ENCODE results near the gene TCF7L2.

The TCF7L2 gene

DNA sequence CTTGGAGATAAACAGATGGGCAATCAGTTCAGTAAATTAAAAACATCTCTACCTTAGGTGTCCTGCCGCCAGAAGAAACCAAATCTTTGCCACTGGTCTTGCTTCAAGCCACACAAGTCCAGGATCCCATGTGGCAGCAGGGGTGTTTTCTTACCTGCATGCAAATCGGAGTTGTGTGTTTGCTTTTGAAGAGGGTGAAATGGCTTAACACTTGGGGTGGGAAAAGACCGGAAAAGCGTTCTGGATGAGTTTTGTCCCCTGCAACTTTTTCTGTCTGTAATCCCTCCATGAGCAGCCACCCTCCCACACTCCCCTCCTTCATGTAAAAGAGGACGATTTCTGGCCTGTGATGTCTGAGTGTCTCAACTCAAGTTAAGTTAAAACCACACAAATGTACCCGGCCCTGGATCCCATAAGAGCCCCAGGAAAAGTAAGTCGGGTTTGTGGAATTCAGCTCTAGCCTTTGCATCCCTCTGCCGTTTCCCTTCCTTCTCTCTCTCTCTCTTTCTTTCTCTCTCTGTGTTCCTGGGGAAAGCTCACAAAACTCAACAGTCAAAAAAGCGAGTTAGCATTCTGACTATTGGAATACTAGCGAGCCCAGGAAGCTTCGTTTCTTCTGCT, 178.5 kb downstream of the TCF7L2 start:
- H3F3A ChIP-seq (ENCODE audit: control insufficient read depth, insufficient read depth), result no peaks in the 10 kb centered on the region
- no peaks in the 10 kb centered on the region for H4K20me1 ChIP-seq (ENCODE audit: control insufficient read depth, insufficient read depth, low read depth, low read length)
- H3K36me3 ChIP-seq (ENCODE audit: control insufficient read depth, low read length), result no peaks in the 10 kb centered on the region
- H3K27ac ChIP-seq (ENCODE audit: low read depth, low read length), result no peak overlapping the region
- no peaks in the 10 kb centered on the region for H3K9me2 ChIP-seq (replicated peaks; ENCODE audit: control insufficient read depth, low read length)
- no peaks in the 10 kb centered on the region for H3K4me1 ChIP-seq (ENCODE audit: control insufficient read depth, low read length)
- H3K4me3 ChIP-seq (ENCODE audit: low read length), result no peak overlapping the region
- H3K79me2 ChIP-seq (ENCODE audit: control insufficient read depth, low read length), result no peaks in the 10 kb centered on the region
- TF ChIP-seq, protein P1, sequence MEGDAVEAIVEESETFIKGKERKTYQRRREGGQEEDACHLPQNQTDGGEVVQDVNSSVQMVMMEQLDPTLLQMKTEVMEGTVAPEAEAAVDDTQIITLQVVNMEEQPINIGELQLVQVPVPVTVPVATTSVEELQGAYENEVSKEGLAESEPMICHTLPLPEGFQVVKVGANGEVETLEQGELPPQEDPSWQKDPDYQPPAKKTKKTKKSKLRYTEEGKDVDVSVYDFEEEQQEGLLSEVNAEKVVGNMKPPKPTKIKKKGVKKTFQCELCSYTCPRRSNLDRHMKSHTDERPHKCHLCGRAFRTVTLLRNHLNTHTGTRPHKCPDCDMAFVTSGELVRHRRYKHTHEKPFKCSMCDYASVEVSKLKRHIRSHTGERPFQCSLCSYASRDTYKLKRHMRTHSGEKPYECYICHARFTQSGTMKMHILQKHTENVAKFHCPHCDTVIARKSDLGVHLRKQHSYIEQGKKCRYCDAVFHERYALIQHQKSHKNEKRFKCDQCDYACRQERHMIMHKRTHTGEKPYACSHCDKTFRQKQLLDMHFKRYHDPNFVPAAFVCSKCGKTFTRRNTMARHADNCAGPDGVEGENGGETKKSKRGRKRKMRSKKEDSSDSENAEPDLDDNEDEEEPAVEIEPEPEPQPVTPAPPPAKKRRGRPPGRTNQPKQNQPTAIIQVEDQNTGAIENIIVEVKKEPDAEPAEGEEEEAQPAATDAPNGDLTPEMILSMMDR (IDR thresholded peaks at IDR 0.05; ENCODE audit: low read depth, low read length, poor library complexity, severe bottlenecking), result no peak
- no peak for TF ChIP-seq EZH2phosphoT487 (IDR thresholded peaks at IDR 0.05; ENCODE audit: borderline replicate concordance, low read length)
- no peak overlapping the region for H3K4me2 ChIP-seq (ENCODE audit: low read length)
- no peaks in the 10 kb centered on the region for H3K9me3 ChIP-seq (ENCODE audit: control insufficient read depth, insufficient read depth, low read length)
- no peaks in the 10 kb centered on the region for H3K27me3 ChIP-seq (ENCODE audit: control insufficient read depth, low read length)

DNA sequence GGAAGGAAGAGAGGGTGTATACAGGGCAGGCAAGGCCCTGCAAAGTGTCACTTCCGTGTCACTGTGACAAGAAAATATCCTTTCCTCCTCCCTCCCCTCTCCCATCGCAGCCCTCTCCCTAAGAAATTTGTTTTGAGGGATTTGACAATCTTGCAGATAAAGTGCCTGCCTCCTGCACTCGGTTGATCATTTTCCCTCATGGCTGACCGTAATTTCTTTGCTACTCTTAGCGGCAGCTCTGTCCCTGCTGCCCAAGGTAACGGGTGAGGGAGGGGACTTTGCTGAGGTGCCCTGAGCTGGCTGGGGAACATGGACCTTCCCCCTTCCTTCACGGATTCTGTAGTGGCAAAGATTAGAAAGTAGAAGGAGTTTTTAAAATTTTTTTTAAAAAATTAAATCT, 179.1 kb downstream of the TCF7L2 start:
- Histone ChIP-seq H3K9me3 (ENCODE audit: control insufficient read depth, insufficient read depth, low read length) (no peaks in the 10 kb centered on the region), H3K4me3 (ENCODE audit: low read length) (no peak overlapping the region), H3K9me2 (replicated peaks; ENCODE audit: control insufficient read depth, low read length) (no peaks in the 10 kb centered on the region), H3K27me3 (ENCODE audit: control insufficient read depth, low read length) (no peaks in the 10 kb centered on the region), H3K36me3 (ENCODE audit: control insufficient read depth, low read length) (no peaks in the 10 kb centered on the region), H4K20me1 (ENCODE audit: control insufficient read depth, insufficient read depth, low read depth, low read length) (no peaks in the 10 kb centered on the region), H3K4me2 (ENCODE audit: low read length) (no peak overlapping the region), H3K27ac (ENCODE audit: low read depth, low read length) (no peak overlapping the region), H3K79me2 (ENCODE audit: control insufficient read depth, low read length) (no peaks in the 10 kb centered on the region), H3K4me1 (ENCODE audit: control insufficient read depth, low read length) (no peaks in the 10 kb centered on the region), H3F3A (ENCODE audit: control insufficient read depth, insufficient read depth) (no peaks in the 10 kb centered on the region)
- TF ChIP-seq EZH2phosphoT487 (IDR thresholded peaks at IDR 0.05; ENCODE audit: borderline replicate concordance, low read length), result no peak
- TF ChIP-seq, protein P1 (IDR thresholded peaks at IDR 0.05; ENCODE audit: low read depth, low read length, poor library complexity, severe bottlenecking), result no peak

- H3K27ac ChIP-seq (ENCODE audit: low read depth, low read length), result no peak overlapping the region
- H3K4me3 ChIP-seq (ENCODE audit: low read length), result no peak overlapping the region
- H3K36me3 ChIP-seq (ENCODE audit: control insufficient read depth, low read length), result no peaks in the 10 kb centered on the region
- no peaks in the 10 kb centered on the region for H3K79me2 ChIP-seq (ENCODE audit: control insufficient read depth, low read length)
- H3K9me3 ChIP-seq (ENCODE audit: control insufficient read depth, insufficient read depth, low read length), result no peaks in the 10 kb centered on the region
- TF ChIP-seq EZH2phosphoT487 (IDR thresholded peaks at IDR 0.05; ENCODE audit: borderline replicate concordance, low read length), result no peak
- TF ChIP-seq, protein P1 (IDR thresholded peaks at IDR 0.05; ENCODE audit: low read depth, low read length, poor library complexity, severe bottlenecking), result no peak
- no peaks in the 10 kb centered on the region for H3K9me2 ChIP-seq (replicated peaks; ENCODE audit: control insufficient read depth, low read length)
- no peak overlapping the region for H3K4me2 ChIP-seq (ENCODE audit: low read length)
- H3F3A ChIP-seq (ENCODE audit: control insufficient read depth, insufficient read depth), result no peaks in the 10 kb centered on the region
- no peaks in the 10 kb centered on the region for H3K4me1 ChIP-seq (ENCODE audit: control insufficient read depth, low read length)
- H4K20me1 ChIP-seq (ENCODE audit: control insufficient read depth, insufficient read depth, low read depth, low read length), result no peaks in the 10 kb centered on the region
- no peaks in the 10 kb centered on the region for H3K27me3 ChIP-seq (ENCODE audit: control insufficient read depth, low read length)
These were observed 180.1 kb downstream of the TCF7L2 start for GRCh38 chr10:113130014-113130641.

Data from DOHH2 (cell line).